ENCODE measurements around the gene COL9A3.

COL9A3 gene

GRCh38 chr20:62816884-62817873 lies at the start of gene COL9A3:
Gene COL9A3 (plus strand): TSS chr20:62817050. CDS start chr20:62817065, 15 bp downstream.
- no peak for DNase-seq (ENCODE audit: low spot score)

GRCh38 chr20:62768234-62768546 lies 48.7 kb upstream of the COL9A3 start:
- no peak for DNase-seq (ENCODE audit: low spot score)

GRCh38 chr20:62768551-62769287 lies 48.1 kb upstream of the COL9A3 start:
- no peak for DNase-seq (ENCODE audit: low spot score)

GRCh38 chr20:62769346-62770071 lies 47.3 kb upstream of the COL9A3 start:
- DNase-seq (ENCODE audit: low spot score) = no peak

GRCh38 chr20:62770111-62770910 lies 46.5 kb upstream of the COL9A3 start:
- DNase-seq (ENCODE audit: low spot score) = no peak

GRCh38 chr20:62770916-62771315 lies 45.9 kb upstream of the COL9A3 start:
- no peak for DNase-seq (ENCODE audit: low spot score)

- DNase-seq (ENCODE audit: low spot score) = no peak
Observed at GRCh38 chr20:62771396-62772102, 45.3 kb upstream of the COL9A3 start.

- DNase-seq (ENCODE audit: low spot score) = no peak
Observed at GRCh38 chr20:62772103-62772611, 44.7 kb upstream of the COL9A3 start.

- no peak for DNase-seq (ENCODE audit: low spot score)
Observed at GRCh38 chr20:62772619-62772989, 44.2 kb upstream of the COL9A3 start.

GRCh38 chr20:62772990-62773844 lies 43.6 kb upstream of the COL9A3 start:
- DNase-seq (ENCODE audit: low spot score) = no peak

- no peak for DNase-seq (ENCODE audit: low spot score)
Observed at GRCh38 chr20:62773845-62774714, 42.8 kb upstream of the COL9A3 start.

- DNase-seq (ENCODE audit: low spot score) = no peak
Observed at GRCh38 chr20:62774762-62775161, 42.1 kb upstream of the COL9A3 start.

- no peak for DNase-seq (ENCODE audit: low spot score)
Observed at GRCh38 chr20:62775206-62775605, 41.6 kb upstream of the COL9A3 start.

GRCh38 chr20:62776035-62776691 lies 40.7 kb upstream of the COL9A3 start:
- DNase-seq (ENCODE audit: low spot score) = no peak

- DNase-seq (ENCODE audit: low spot score) = no peak
Observed at GRCh38 chr20:62776692-62777527, 39.9 kb upstream of the COL9A3 start.

GRCh38 chr20:62777528-62777830 lies 39.4 kb upstream of the COL9A3 start:
- no peak for DNase-seq (ENCODE audit: low spot score)

GRCh38 chr20:62778058-62778457 lies 38.8 kb upstream of the COL9A3 start:
- no peak for DNase-seq (ENCODE audit: low spot score)
